Measurements from ENCODE around the gene MBNL2. TPM values are rescaled to one million over a fixed set of nuclear protein-coding genes. Genes with fewer than 3 reads are reported as not detected.

Gene MBNL2
- total RNA-seq, 1 experiment from 2014 or later: 74.3 TPM

GRCh38 chr13:97390941-97391600, 168.9 kb downstream of the MBNL2 start:
- Mint-ChIP-seq H3K36me3 (ENCODE audit: insufficient read depth, unreplicated experiment) (peaks cover 14% of the 10 kb centered on the region), H3K4me1 (ENCODE audit: insufficient read depth, unreplicated experiment) (peaks cover 11% of the 10 kb centered on the region), H3K4me3 (ENCODE audit: unreplicated experiment) (no peak overlapping the region), H3K27me3 (ENCODE audit: insufficient read depth, unreplicated experiment) (no peaks in the 10 kb centered on the region), H3K9me3 (ENCODE audit: unreplicated experiment) (no peaks in the 10 kb centered on the region), H3K27ac (ENCODE audit: low read depth, unreplicated experiment) (no peak overlapping the region)
- ChIA-PET CTCF (interaction anchor here (0.6 to 2.3 kb wide), 6 partner anchors 10 to 281 kb away, joined by 3 to 8 read pairs (median 4); no protein-coding TSS in a partner anchor), POLR2A (interaction anchor here (0.9 kb wide), 1 partner anchor 294 kb away, joined by 4 read pairs; no protein-coding TSS in a partner anchor)
- TF ChIP-seq, protein P1, sequence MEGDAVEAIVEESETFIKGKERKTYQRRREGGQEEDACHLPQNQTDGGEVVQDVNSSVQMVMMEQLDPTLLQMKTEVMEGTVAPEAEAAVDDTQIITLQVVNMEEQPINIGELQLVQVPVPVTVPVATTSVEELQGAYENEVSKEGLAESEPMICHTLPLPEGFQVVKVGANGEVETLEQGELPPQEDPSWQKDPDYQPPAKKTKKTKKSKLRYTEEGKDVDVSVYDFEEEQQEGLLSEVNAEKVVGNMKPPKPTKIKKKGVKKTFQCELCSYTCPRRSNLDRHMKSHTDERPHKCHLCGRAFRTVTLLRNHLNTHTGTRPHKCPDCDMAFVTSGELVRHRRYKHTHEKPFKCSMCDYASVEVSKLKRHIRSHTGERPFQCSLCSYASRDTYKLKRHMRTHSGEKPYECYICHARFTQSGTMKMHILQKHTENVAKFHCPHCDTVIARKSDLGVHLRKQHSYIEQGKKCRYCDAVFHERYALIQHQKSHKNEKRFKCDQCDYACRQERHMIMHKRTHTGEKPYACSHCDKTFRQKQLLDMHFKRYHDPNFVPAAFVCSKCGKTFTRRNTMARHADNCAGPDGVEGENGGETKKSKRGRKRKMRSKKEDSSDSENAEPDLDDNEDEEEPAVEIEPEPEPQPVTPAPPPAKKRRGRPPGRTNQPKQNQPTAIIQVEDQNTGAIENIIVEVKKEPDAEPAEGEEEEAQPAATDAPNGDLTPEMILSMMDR (IDR thresholded peaks at IDR 0.05; ENCODE audit: unreplicated experiment): no peak
- BruUV-seq (replicated peaks): no TSS peak
- no peak for DNase-seq (ENCODE audit: unreplicated experiment)
- intact Hi-C loops (cut with micrococcal nuclease): no loop called here

- POLR2A ChIA-PET: interaction anchor here (0.7 to 0.9 kb wide), 2 partner anchors 170 to 295 kb away, joined by 3 to 4 read pairs; no protein-coding TSS in a partner anchor
- Mint-ChIP-seq H3K27ac (ENCODE audit: low read depth, unreplicated experiment) (no peak overlapping the region), H3K27me3 (ENCODE audit: insufficient read depth, unreplicated experiment) (no peaks in the 10 kb centered on the region), H3K4me3 (ENCODE audit: unreplicated experiment) (no peak overlapping the region), H3K4me1 (ENCODE audit: insufficient read depth, unreplicated experiment) (peaks cover 8% of the 10 kb centered on the region), H3K36me3 (ENCODE audit: insufficient read depth, unreplicated experiment) (peaks cover 14% of the 10 kb centered on the region), H3K9me3 (ENCODE audit: unreplicated experiment) (no peaks in the 10 kb centered on the region)
- CTCF ChIA-PET: interaction anchor here (1.4 to 2.3 kb wide), 2 partner anchors 17 to 282 kb away, joined by 4 to 6 read pairs; no protein-coding TSS in a partner anchor
- intact Hi-C loops (cut with micrococcal nuclease): no loop called here
- no TSS peak for BruUV-seq (replicated peaks)
- DNase-seq (ENCODE audit: unreplicated experiment): no peak
- TF ChIP-seq, protein P1 (IDR thresholded peaks at IDR 0.05; ENCODE audit: unreplicated experiment): no peak
Observed at GRCh38 chr13:97392020-97392419, 169.9 kb downstream of the MBNL2 start.

DNA sequence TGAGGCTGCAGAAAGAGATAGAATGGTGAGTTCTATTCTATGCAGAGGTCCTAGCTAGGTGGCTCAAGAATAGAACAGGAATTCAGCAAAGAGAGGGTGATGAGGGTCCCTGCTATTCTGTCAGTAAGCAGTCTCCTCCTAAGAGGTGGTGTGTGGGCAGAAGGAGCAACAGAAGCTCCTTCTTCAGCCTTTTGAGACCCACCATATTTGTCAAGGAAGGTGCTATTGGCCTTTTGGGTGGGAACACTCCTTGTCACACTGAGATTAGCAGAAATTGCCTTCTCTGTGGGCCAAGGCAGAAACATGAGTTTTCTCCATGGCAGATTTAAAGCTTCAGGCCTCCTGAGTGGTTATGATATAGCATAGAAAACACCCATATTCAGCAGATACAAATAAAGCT, 172.4 kb downstream of the MBNL2 start:
- peaks cover 8% of the 10 kb centered on the region for H3K4me1 Mint-ChIP-seq (ENCODE audit: insufficient read depth, unreplicated experiment)
- H3K27me3 Mint-ChIP-seq (ENCODE audit: insufficient read depth, unreplicated experiment): no peaks in the 10 kb centered on the region
- intact Hi-C loops (cut with micrococcal nuclease): loop anchor here (2.0 kb wide), 1 partner anchor 38 kb away; no protein-coding TSS in a partner anchor
- H3K36me3 Mint-ChIP-seq (ENCODE audit: insufficient read depth, unreplicated experiment): no peaks in the 10 kb centered on the region
- TF ChIP-seq, protein P1 (IDR thresholded peaks at IDR 0.05; ENCODE audit: unreplicated experiment): no peak
- ChIA-PET CTCF (interaction anchor here (0.6 to 1.6 kb wide), 3 partner anchors 9 to 28 kb away, joined by 3 read pairs; no protein-coding TSS in a partner anchor), POLR2A (interaction anchor here (0.6 to 1.2 kb wide), 4 partner anchors 10 to 39 kb away, joined by 3 to 7 read pairs (median 4); partner anchors contain the start of gene RAP2A)
- BruUV-seq (replicated peaks): no TSS peak
- DNase-seq (ENCODE audit: unreplicated experiment): no peak
- peak overlapping the region; percentile 20 for H3K27ac Mint-ChIP-seq (ENCODE audit: low read depth, unreplicated experiment)
- H3K4me3 Mint-ChIP-seq (ENCODE audit: unreplicated experiment): no peak overlapping the region
- no peaks in the 10 kb centered on the region for H3K9me3 Mint-ChIP-seq (ENCODE audit: unreplicated experiment)

GRCh38 chr13:97395447-97396136, 173.5 kb downstream of the MBNL2 start:
- Mint-ChIP-seq H3K27ac (ENCODE audit: low read depth, unreplicated experiment) (peak overlapping the region; percentile 20), H3K4me1 (ENCODE audit: insufficient read depth, unreplicated experiment) (peaks cover 8% of the 10 kb centered on the region), H3K27me3 (ENCODE audit: insufficient read depth, unreplicated experiment) (no peaks in the 10 kb centered on the region), H3K36me3 (ENCODE audit: insufficient read depth, unreplicated experiment) (no peaks in the 10 kb centered on the region), H3K9me3 (ENCODE audit: unreplicated experiment) (no peaks in the 10 kb centered on the region), H3K4me3 (ENCODE audit: unreplicated experiment) (no peak overlapping the region)
- ChIA-PET POLR2A (interaction anchor here (0.5 to 1.9 kb wide), 8 partner anchors 8 to 204 kb away, joined by 3 to 9 read pairs (median 4); partner anchors contain the start of gene RAP2A), CTCF (interaction anchor here (0.8 to 1.6 kb wide), 2 partner anchors 9 to 286 kb away, joined by 3 to 5 read pairs; no protein-coding TSS in a partner anchor)
- intact Hi-C loops (cut with micrococcal nuclease): loop anchor here (2.0 kb wide), 1 partner anchor 37 kb away; no protein-coding TSS in a partner anchor
- peak; percentile 61 for DNase-seq (ENCODE audit: unreplicated experiment)
- no TSS peak for BruUV-seq (replicated peaks)
- TF ChIP-seq, protein P1 (IDR thresholded peaks at IDR 0.05; ENCODE audit: unreplicated experiment): no peak

All from MCF 10A (cell line).